ENCODE results near the gene ITPRIP.

ITPRIP gene

DNA sequence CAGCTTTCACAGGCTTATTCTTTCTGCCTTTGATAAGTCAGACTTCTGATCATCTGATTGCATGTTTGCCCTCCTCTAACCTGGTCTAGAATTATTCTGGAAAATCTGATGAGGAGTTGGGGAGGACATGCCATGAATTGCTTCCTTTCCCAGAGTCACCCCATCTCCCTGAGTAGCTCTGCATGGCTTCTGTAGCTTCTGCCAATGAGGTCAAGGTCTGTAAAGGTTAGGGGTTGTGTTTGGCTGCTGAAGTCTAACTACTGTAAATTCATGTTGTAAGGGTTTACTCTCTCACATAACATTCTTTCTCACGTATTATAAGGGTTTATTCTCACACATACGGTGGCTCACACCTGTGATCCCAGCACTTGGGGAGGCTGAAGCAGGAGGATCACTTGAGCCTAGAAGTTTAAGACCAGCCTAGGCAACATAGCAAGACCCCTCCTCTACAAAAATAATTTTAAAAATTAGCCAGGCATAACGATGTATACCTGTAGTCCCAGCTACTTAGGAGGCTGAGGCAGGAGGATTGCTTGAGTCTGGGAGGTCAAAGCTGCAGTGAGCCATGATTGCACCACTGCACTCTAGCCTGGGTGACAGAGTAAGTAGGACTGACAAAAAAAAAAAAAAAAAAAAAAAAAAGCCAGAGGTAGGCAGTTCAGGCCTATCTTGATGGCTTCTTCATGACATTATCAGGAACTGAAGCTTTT is 58.6 kb downstream of the ITPRIP start:
- DNase-seq: no peak

DNA sequence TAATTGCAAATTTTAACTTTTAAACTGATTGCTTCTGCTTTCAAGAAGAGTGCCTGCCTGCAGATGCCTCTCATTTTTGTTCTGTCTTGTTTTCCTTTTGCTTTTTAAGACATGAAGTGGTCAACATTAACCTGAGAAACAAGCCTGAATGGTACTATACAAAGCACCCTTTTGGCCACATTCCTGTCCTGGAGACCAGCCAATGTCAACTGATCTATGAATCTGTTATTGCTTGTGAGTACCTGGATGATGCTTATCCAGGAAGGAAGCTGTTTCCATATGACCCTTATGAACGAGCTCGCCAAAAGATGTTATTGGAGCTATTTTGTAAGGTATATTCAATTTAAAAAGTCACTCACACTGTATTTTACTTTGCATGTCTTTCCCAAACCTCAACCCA is 60.5 kb downstream of the ITPRIP start:
- no peak for DNase-seq

DNA sequence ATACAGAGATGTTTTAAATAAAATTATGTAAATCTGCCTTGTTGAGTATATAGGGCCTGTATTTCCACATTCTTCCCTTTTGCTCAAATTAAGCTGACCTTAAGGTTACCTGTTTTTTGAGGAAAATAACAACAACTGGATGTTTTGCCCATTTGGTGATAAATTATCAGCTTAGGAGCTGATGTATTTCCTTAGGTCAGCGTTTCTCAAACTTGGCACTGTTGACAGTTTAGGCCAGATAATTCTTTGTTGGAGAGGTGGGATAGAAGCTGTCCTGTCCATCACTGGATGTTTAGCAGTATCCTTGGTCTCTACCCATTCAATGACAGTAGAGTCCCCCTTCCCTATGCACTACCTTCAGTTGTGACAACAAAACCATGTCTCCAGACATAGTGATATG is 62.1 kb downstream of the ITPRIP start:
- no peak for DNase-seq

DNA sequence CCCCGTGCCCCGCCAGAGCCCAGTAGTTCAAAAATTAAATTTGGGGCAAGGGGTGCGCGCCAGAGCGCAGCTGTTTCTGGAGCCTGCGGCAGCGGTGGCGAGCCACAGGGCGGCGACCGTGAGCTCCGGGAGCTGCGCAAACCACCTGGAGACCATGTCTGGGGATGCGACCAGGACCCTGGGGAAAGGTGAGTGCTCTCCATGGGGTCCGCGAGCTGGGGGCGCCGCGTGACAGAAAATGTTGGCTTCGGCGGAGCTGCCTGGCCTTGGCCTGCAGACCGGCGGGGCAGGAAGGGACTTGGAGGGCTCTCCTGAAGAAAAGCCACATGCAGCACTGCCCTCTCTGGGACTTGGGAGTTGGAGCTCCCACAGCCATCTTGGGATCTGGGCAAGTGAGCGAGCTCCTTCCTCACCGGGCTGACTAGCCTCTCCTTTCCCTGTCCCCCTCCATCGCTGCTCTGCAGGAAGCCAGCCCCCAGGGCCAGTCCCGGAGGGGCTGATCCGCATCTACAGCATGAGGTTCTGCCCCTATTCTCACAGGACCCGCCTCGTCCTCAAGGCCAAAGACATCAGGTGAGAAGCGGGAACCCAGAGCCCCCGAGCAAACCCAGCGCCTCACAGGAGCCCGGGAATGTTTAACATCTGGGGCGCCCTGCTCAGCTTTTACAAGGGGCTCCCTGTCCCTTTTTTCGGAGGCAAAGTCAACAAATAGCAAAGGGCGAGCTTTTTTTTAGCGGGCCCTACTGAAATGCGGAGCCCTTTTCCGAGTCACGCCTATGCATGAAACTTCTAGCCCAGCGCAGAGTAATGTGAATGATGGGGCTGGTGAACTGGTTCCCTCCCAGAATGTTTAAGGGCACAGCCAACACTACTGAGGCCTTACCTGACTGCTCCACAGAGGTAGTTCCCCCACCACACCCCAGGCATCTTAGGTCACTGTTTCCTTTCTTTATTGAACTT is 63.2 kb downstream of the ITPRIP start:
- no peak for DNase-seq

DNA sequence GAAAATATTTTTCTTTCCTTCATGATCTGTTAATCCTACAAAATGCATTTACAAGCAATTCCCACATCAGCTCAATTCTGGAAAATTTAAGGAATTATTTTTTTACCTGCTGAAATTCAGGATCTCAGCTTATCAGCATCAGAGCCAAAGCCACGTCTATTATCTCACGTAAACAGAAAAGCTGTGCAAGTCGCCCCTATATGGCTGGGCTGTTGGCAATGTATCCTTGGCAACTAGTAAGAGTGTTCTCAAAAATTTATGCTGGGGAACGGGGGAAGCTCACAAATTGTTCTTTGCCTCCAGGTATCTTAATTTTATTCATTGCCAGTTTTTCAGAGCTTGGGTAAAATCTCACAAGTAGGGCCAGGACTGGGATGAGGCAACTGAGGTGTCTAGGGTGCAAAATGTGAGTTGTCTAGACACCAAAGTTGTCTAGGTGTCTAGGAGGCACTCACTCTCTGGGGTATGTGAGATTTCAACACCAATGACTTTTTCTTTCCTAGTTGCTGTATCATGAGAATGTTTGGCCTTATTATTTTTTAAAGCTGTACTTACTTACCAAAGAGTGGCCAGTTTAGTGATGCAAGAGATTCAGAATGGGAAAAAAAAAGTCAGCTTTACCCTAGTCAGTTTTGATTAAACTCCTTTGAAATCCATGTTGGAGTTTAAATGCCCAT is 64.2 kb downstream of the ITPRIP start:
- no peak for DNase-seq

DNA sequence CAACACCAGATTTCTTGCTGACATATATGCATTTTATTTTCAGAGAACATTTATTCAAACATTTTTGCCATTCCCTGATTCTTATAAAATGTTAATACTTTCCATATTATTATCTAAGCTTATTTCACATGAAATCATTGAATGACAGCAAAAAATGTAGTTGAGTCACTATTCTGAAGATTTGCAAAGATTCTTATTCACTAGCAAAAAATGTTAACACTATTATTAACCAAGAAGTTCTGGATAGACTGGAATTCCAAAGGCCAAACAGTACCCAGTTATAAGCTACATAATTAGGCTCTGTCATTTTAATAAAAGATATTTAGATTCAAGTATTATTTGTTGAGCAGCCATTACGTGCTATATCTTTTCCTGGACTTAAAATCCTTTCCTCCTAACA is 65.0 kb downstream of the ITPRIP start:
- DNase-seq: no peak

DNA sequence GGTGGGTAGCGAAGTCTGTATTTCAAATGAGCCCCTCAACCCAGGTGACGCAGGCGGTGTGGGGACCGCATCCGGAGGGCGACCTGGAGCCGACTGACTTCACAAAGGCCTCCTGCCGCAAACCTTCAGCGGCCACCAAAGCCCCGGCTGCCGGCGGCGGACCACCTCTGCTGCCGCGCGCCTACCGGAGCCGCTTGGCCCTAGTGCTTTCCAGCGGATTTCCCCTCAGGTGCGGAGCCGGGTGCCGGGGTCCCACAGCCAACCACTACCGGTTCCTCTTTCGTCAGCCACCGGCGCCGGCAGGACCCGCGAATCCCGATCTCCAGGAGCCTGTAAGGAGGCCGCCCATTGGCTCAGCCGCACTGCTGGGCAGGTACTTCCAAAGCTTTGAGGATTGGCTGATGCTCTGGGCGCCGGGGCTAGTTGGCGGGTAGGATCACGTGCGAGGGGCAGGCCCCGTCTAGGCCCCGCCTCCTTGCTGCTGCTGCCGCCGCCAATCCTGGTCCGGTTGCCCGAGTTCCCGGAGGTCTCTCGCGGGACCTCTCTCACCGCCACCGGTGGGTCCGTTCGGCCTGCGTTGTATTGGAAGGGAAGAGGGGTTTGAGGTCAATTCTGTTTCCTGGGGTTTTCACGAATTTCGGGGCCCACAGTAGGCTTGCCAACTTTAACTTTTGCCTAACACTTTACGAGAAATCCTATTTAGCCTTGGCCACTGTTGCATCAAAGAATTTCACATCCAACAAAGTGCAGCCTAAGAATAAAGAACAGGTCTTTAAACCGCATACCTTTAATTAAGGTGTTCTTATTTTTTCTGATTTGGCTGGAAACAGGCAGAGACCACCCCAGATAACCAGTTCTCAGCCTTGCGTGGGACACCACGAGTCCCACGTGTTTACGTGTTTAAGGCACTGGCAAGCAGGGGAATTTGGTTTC is 69.3 kb downstream of the ITPRIP start, which contains the start of gene GSTO2:
TSS of gene GSTO2 (plus strand) at position 472 of the 933 bp plus-strand sequence. CDS start 5,732 bp downstream, outside the sequence.
- peak; percentile 97 for DNase-seq

- DNase-seq: no peak
Measured at GRCh38 chr10:104268405-104268712, 69.9 kb downstream of the ITPRIP start.

- no peak for DNase-seq
Measured at GRCh38 chr10:104267721-104268404, 70.4 kb downstream of the ITPRIP start.

DNA sequence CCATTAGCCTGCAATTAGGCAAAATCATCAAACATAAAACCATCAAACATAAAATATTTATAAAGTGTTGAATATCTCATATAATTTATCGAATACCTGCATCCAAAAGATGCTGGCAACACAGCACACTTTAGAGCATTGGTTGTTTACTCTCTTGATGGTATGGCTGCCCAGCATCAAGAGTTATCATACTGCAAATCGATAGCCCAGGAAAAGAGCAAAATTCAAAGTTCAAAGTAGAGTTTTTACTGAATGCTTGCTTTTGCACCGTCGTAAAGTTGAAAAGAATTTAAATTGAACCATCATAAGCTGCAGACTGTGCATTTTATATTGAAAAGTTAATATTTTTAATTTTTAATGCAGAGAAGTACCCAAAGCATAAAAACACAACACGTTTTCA is 73.5 kb downstream of the ITPRIP start:
- DNase-seq: no peak

GRCh38 chr10:104262055-104262454 is 76.2 kb downstream of the ITPRIP start:
- DNase-seq: no peak

DNA sequence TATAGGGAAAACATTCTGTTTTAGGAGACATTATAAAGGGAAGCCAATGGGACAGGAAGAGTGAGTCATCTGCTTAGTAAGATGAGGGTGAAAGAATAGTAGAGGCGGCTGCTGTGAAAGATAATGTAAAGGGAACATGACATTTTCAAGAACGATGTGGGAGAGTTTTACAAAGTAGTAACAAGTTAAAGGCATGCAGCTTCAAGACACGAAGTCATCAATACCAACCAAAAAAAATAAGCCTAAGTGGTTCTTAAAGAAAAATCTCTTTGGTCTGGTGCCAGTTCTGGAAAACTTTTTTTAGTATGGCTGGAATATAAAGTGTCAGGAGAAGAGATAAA is 77.5 kb downstream of the ITPRIP start:
- no peak for DNase-seq

- DNase-seq: no peak
Measured at GRCh38 chr10:104259999-104260774, 78.1 kb downstream of the ITPRIP start.
